ENCODE data around the gene SLC1A3.
A peak's percentile ranks its signal among the peaks of the same experiment; 100 is the strongest.

Gene SLC1A3

DNA sequence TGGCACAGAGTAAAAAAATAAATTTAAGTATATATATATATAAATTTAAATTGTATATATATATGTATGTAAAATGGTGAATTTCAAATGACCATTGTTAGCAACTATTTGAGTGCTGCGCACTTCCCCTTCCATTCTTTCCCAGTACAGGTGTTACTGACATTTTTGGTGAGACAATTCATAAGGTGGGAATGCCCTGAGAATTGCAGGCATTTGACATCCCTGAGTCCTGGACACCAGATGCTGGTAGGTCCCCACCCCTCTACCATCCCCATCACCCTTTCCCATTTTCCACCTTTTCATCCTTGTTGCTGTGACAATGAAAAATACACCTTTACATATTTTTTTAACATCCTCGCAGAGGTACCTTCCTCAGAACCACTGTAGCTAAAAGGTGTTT lies 91.6 kb downstream of the SLC1A3 start:
- WGBS (ENCODE audit: extremely low coverage, insufficient coverage, low lambda C conversion rate), result no CpG with 5 or more reads among the region's 2 CpGs
- peaks cover 1% of the 10 kb centered on the region for H3K4me1 ChIP-seq (ENCODE audit: control insufficient read depth, low read depth, low read length)

GRCh38 chr5:36701085-36701698 lies 94.8 kb downstream of the SLC1A3 start:
- Histone ChIP-seq H2BK5ac (ENCODE audit: low read length) (no peak overlapping the region), H3K18ac (ENCODE audit: low read length) (no peak overlapping the region), H3K4me3 (ENCODE audit: low read length) (no peak overlapping the region), H3K23ac (ENCODE audit: low read length) (no peak overlapping the region), H3K4ac (ENCODE audit: low read depth, low read length) (no peak overlapping the region), H3K79me1 (ENCODE audit: low read length) (no peaks in the 10 kb centered on the region), H3K36me3 (ENCODE audit: control insufficient read depth, insufficient read depth, low read length) (no peaks in the 10 kb centered on the region), H3K56ac (ENCODE audit: low read length) (no peak overlapping the region), H3K9ac (ENCODE audit: low read length) (no peak overlapping the region), H2AK5ac (ENCODE audit: low read length) (no peak overlapping the region), H3K27ac (ENCODE audit: low read depth, low read length) (no peak overlapping the region), H2BK120ac (ENCODE audit: low read depth, low read length) (no peak overlapping the region), H4K5ac (ENCODE audit: low read length) (no peak overlapping the region), H3K79me2 (ENCODE audit: control insufficient read depth, insufficient read depth, low read length) (no peaks in the 10 kb centered on the region), H3K4me2 (ENCODE audit: low read length) (no peak overlapping the region), H3K4me1 (ENCODE audit: control insufficient read depth, low read depth, low read length) (peaks cover 1% of the 10 kb centered on the region), H4K8ac (ENCODE audit: low read depth, low read length) (no peak overlapping the region), H3K27me3 (ENCODE audit: insufficient read depth, low read length, poor library complexity) (no peaks in the 10 kb centered on the region), H2BK15ac (replicated peaks; ENCODE audit: low read depth) (no peak overlapping the region)
- WGBS (ENCODE audit: extremely low coverage, insufficient coverage, low lambda C conversion rate), result no CpG with 5 or more reads among the region's 4 CpGs
- no peak for DNase-seq

More for the DNA sequence above, 91.6 kb downstream of the SLC1A3 start:
- Histone ChIP-seq H3K79me1 (ENCODE audit: low read length) (no peaks in the 10 kb centered on the region), H4K8ac (ENCODE audit: low read depth, low read length) (no peak overlapping the region), H2BK15ac (replicated peaks; ENCODE audit: low read depth) (no peak overlapping the region), H3K79me2 (ENCODE audit: control insufficient read depth, insufficient read depth, low read length) (no peaks in the 10 kb centered on the region), H2BK5ac (ENCODE audit: low read length) (no peak overlapping the region), H2AK5ac (ENCODE audit: low read length) (no peak overlapping the region), H3K4ac (ENCODE audit: low read depth, low read length) (no peak overlapping the region), H3K27me3 (ENCODE audit: insufficient read depth, low read length, poor library complexity) (no peaks in the 10 kb centered on the region), H4K5ac (ENCODE audit: low read length) (no peak overlapping the region), H3K4me2 (ENCODE audit: low read length) (no peak overlapping the region), H3K4me3 (ENCODE audit: low read length) (no peak overlapping the region), H3K9ac (ENCODE audit: low read length) (no peak overlapping the region), H2BK120ac (ENCODE audit: low read depth, low read length) (no peak overlapping the region), H3K27ac (ENCODE audit: low read depth, low read length) (no peak overlapping the region), H3K23ac (ENCODE audit: low read length) (no peak overlapping the region), H3K56ac (ENCODE audit: low read length) (no peak overlapping the region), H3K18ac (ENCODE audit: low read length) (no peak overlapping the region), H3K36me3 (ENCODE audit: control insufficient read depth, insufficient read depth, low read length) (no peaks in the 10 kb centered on the region)
- DNase-seq, result no peak

DNA sequence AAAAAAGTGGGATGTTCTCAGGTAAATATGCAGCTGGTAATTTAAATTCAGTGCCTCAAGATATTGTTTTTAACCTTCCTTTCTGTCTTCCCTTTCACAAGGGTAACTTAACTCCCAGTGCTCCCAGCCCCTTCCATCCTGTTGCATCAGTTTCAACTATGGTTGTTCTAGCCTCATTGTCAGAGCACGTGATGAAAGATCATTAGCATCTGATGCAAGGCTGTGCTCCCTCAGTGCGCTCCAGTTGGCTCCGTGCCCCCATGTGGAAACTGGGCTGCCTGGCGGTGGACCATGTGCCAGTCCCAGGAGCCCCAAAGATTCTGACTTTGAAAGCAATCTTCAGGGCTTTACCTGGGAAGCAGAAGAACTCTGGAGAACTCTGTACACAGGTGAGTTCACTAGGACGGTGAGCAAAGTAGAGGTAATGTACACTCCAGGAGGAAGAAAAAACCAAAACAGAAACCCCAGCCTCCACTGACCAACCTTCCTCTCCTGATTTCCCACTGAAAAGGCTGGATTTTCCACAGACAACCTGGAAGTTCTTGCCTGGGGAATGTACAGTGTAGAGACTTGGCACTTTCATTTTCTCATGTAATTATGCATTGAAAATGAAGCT lies 96.9 kb downstream of the SLC1A3 start:
- H2BK5ac ChIP-seq (ENCODE audit: low read length), result no peak overlapping the region
- no peaks in the 10 kb centered on the region for H3K27me3 ChIP-seq (ENCODE audit: insufficient read depth, low read length, poor library complexity)
- H3K56ac ChIP-seq (ENCODE audit: low read length), result no peak overlapping the region
- no peak overlapping the region for H3K4ac ChIP-seq (ENCODE audit: low read depth, low read length)
- H3K9ac ChIP-seq (ENCODE audit: low read length), result no peak overlapping the region
- no peak overlapping the region for H3K4me2 ChIP-seq (ENCODE audit: low read length)
- H2BK120ac ChIP-seq (ENCODE audit: low read depth, low read length), result no peak overlapping the region
- H3K27ac ChIP-seq (ENCODE audit: low read depth, low read length), result no peak overlapping the region
- no peaks in the 10 kb centered on the region for H3K79me1 ChIP-seq (ENCODE audit: low read length)
- no CpG with 5 or more reads among the region's 5 CpGs for WGBS (ENCODE audit: extremely low coverage, insufficient coverage, low lambda C conversion rate)
- no peak overlapping the region for H4K8ac ChIP-seq (ENCODE audit: low read depth, low read length)
- H3K79me2 ChIP-seq (ENCODE audit: control insufficient read depth, insufficient read depth, low read length), result no peaks in the 10 kb centered on the region
- DNase-seq, result peak; percentile 31
- H2AK5ac ChIP-seq (ENCODE audit: low read length), result no peak overlapping the region
- H4K5ac ChIP-seq (ENCODE audit: low read length), result no peak overlapping the region
- no peak overlapping the region for H3K23ac ChIP-seq (ENCODE audit: low read length)
- no peak overlapping the region for H3K18ac ChIP-seq (ENCODE audit: low read length)
- H3K36me3 ChIP-seq (ENCODE audit: control insufficient read depth, insufficient read depth, low read length), result no peaks in the 10 kb centered on the region
- no peak overlapping the region for H2BK15ac ChIP-seq (replicated peaks; ENCODE audit: low read depth)
- peaks cover 1% of the 10 kb centered on the region for H3K4me1 ChIP-seq (ENCODE audit: control insufficient read depth, low read depth, low read length)
- H3K4me3 ChIP-seq (ENCODE audit: low read length), result no peak overlapping the region

- H3K56ac ChIP-seq (ENCODE audit: low read length), result no peak overlapping the region
- no peak overlapping the region for H4K8ac ChIP-seq (ENCODE audit: low read depth, low read length)
- H2AK5ac ChIP-seq (ENCODE audit: low read length), result peak overlapping the region; percentile 18
- no peak overlapping the region for H2BK5ac ChIP-seq (ENCODE audit: low read length)
- WGBS (ENCODE audit: extremely low coverage, insufficient coverage, low lambda C conversion rate), result no CpG with 5 or more reads among the region's 1 CpG
- no peaks in the 10 kb centered on the region for H3K36me3 ChIP-seq (ENCODE audit: control insufficient read depth, insufficient read depth, low read length)
- no peak overlapping the region for H3K4me2 ChIP-seq (ENCODE audit: low read length)
- no peak overlapping the region for H2BK120ac ChIP-seq (ENCODE audit: low read depth, low read length)
- H3K79me2 ChIP-seq (ENCODE audit: control insufficient read depth, insufficient read depth, low read length), result no peaks in the 10 kb centered on the region
- H3K9ac ChIP-seq (ENCODE audit: low read length), result no peak overlapping the region
- DNase-seq, result no peak
- H3K18ac ChIP-seq (ENCODE audit: low read length), result no peak overlapping the region
- H3K79me1 ChIP-seq (ENCODE audit: low read length), result no peaks in the 10 kb centered on the region
- H3K4ac ChIP-seq (ENCODE audit: low read depth, low read length), result no peak overlapping the region
- H3K4me3 ChIP-seq (ENCODE audit: low read length), result no peak overlapping the region
- H3K27ac ChIP-seq (ENCODE audit: low read depth, low read length), result no peak overlapping the region
- H3K4me1 ChIP-seq (ENCODE audit: control insufficient read depth, low read depth, low read length), result peaks cover 1% of the 10 kb centered on the region
- H2BK15ac ChIP-seq (replicated peaks; ENCODE audit: low read depth), result no peak overlapping the region
- H4K5ac ChIP-seq (ENCODE audit: low read length), result no peak overlapping the region
- H3K27me3 ChIP-seq (ENCODE audit: insufficient read depth, low read length, poor library complexity), result no peaks in the 10 kb centered on the region
- no peak overlapping the region for H3K23ac ChIP-seq (ENCODE audit: low read length)
These were observed 97.7 kb downstream of the SLC1A3 start for GRCh38 chr5:36704131-36704530.

DNA sequence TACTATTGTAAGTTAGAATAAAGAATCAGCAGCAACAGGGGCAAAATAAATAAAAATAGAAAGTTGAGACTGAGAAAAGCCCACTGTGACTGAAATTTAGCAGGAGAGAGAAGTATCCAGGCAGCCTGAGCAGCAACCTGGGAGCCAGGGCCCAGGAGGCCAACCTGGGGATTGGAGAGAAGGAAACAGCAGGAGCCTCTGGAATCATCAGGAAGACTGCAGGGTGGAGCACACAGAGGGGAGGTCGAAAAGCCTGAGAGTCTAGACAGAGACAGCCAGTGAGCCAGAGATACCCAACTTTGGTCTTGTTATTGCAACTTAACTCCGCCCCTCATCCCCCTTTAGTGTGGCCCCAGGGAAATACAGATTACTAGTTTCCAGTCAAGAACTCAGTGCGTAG lies 98.6 kb downstream of the SLC1A3 start:
- Histone ChIP-seq H3K18ac (ENCODE audit: low read length) (no peak overlapping the region), H2BK15ac (replicated peaks; ENCODE audit: low read depth) (no peak overlapping the region), H2BK5ac (ENCODE audit: low read length) (no peak overlapping the region), H3K56ac (ENCODE audit: low read length) (no peak overlapping the region), H3K9ac (ENCODE audit: low read length) (no peak overlapping the region), H3K79me1 (ENCODE audit: low read length) (no peaks in the 10 kb centered on the region), H3K23ac (ENCODE audit: low read length) (no peak overlapping the region), H3K4me1 (ENCODE audit: control insufficient read depth, low read depth, low read length) (peaks cover 1% of the 10 kb centered on the region), H2AK5ac (ENCODE audit: low read length) (no peak overlapping the region), H4K8ac (ENCODE audit: low read depth, low read length) (no peak overlapping the region), H2BK120ac (ENCODE audit: low read depth, low read length) (no peak overlapping the region), H3K27me3 (ENCODE audit: insufficient read depth, low read length, poor library complexity) (no peaks in the 10 kb centered on the region), H3K79me2 (ENCODE audit: control insufficient read depth, insufficient read depth, low read length) (no peaks in the 10 kb centered on the region), H3K4me3 (ENCODE audit: low read length) (no peak overlapping the region), H3K4me2 (ENCODE audit: low read length) (no peak overlapping the region), H3K4ac (ENCODE audit: low read depth, low read length) (no peak overlapping the region), H3K27ac (ENCODE audit: low read depth, low read length) (no peak overlapping the region), H4K5ac (ENCODE audit: low read length) (no peak overlapping the region), H3K36me3 (ENCODE audit: control insufficient read depth, insufficient read depth, low read length) (no peaks in the 10 kb centered on the region)
- peak; percentile 38 for DNase-seq
- WGBS (ENCODE audit: extremely low coverage, insufficient coverage, low lambda C conversion rate), result no CpG with 5 or more reads among the region's 3 CpGs

DNA sequence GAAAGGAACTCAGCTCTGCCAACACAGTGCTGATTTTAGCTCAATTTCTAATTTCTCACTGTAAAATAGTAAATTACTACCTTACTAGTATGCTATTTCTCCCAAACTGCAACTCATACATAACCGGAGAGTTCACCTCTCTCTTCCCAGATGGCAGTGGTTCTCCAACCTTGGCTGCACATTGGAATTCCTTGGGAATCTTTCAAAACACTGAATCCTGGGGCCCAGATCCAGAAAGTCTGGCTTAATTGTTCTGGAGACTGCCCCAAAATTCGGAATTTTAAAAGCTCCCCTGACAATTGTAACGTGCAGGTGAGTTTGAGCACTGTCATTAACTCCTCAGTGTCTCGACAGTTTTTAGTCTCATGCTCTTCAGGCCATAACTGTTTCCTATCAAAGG lies 100.3 kb downstream of the SLC1A3 start:
- H3K9ac ChIP-seq (ENCODE audit: low read length), result no peak overlapping the region
- no peak overlapping the region for H4K5ac ChIP-seq (ENCODE audit: low read length)
- DNase-seq, result no peak
- H3K4ac ChIP-seq (ENCODE audit: low read depth, low read length), result no peak overlapping the region
- no peak overlapping the region for H3K4me2 ChIP-seq (ENCODE audit: low read length)
- no peak overlapping the region for H3K27ac ChIP-seq (ENCODE audit: low read depth, low read length)
- no peak overlapping the region for H3K18ac ChIP-seq (ENCODE audit: low read length)
- H3K27me3 ChIP-seq (ENCODE audit: insufficient read depth, low read length, poor library complexity), result no peaks in the 10 kb centered on the region
- no peak overlapping the region for H2BK120ac ChIP-seq (ENCODE audit: low read depth, low read length)
- H3K79me2 ChIP-seq (ENCODE audit: control insufficient read depth, insufficient read depth, low read length), result no peaks in the 10 kb centered on the region
- no peak overlapping the region for H3K56ac ChIP-seq (ENCODE audit: low read length)
- no peak overlapping the region for H2BK15ac ChIP-seq (replicated peaks; ENCODE audit: low read depth)
- H2BK5ac ChIP-seq (ENCODE audit: low read length), result no peak overlapping the region
- no peaks in the 10 kb centered on the region for H3K36me3 ChIP-seq (ENCODE audit: control insufficient read depth, insufficient read depth, low read length)
- H4K8ac ChIP-seq (ENCODE audit: low read depth, low read length), result no peak overlapping the region
- WGBS (ENCODE audit: extremely low coverage, insufficient coverage, low lambda C conversion rate), result no CpG with 5 or more reads among the region's 4 CpGs
- no peak overlapping the region for H3K4me3 ChIP-seq (ENCODE audit: low read length)
- no peak overlapping the region for H3K23ac ChIP-seq (ENCODE audit: low read length)
- H3K4me1 ChIP-seq (ENCODE audit: control insufficient read depth, low read depth, low read length), result no peaks in the 10 kb centered on the region
- no peak overlapping the region for H2AK5ac ChIP-seq (ENCODE audit: low read length)
- no peaks in the 10 kb centered on the region for H3K79me1 ChIP-seq (ENCODE audit: low read length)
